GM03348 (cell line): ENCODE results near the gene RPS19BP1.
A peak's percentile ranks its signal among the peaks of the same experiment; 100 is the strongest.

ENCODE experiments used
- DNase-seq: peaks from one replicate; pipeline ENCODE4 v3.0.0; 2012; ENCODE audit warnings: low spot score

The RPS19BP1 gene, protein sequence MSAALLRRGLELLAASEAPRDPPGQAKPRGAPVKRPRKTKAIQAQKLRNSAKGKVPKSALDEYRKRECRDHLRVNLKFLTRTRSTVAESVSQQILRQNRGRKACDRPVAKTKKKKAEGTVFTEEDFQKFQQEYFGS

GRCh38 chr22:39532215-39533073 is at the start of gene RPS19BP1:
Gene RPS19BP1 (minus strand): TSS chr22:39532748. CDS start chr22:39532738, 10 bp downstream.
- peak; percentile 96 for DNase-seq

DNA sequence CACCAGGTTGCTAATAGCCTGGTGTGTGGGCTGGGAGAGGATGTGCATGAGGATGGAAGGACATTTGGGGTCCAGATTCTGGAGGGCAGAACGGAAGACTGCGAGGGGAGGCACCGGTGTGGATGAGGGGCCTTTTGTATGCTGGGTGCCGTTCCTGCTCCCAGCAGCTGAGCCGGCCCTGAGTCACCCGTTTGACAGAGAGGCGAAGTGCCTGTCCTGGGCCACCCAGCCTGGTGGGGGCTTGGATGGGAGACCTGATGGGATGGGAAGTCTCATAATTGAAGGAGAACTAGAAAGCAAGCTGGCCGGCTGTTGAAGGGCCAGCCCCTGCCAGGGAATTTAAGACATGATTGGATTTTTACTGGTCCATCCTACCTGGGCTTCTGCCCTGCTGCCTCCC is 48.8 kb upstream of the RPS19BP1 start:
- DNase-seq, result no peak

DNA sequence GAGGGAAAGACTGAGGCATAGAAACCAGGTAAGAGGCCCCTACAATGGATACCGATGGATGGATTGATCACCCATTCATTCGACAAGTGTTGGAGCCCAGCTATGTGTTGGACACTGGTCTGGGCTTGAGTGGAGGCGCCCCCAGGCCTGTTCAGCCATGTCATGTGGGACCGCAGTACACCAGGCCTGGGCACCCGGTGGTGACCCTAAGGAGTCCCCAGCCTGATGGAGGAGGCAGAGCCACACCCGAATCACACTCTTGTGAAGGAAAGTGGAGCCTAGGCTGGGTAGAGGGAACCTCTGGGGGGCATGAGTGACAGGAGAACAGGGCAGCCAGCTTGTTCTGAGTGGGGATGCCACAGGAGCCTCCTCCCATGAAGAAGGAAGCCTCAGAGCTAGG is 48.2 kb upstream of the RPS19BP1 start:
- DNase-seq, result no peak

DNA sequence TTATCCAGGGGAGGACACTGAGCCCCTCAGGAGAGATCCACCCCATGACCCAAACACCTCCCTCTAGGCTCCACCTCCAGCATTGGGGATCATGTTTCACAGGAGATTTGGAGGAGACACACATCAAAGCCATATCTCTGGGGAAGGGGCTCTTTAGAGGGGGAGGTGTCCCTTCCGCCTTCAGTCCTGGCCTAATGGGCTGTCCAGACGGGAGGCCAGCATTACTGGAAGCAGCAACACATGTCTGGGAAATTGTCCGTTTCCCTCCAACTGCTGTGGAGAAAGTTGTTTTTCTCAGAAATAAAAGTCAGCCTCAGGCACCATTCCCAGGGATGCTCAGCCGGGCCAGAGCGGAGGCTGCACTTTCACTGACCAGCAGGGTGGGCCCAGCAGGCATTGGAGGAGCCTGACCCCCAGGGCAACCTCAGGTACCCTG is 47.5 kb upstream of the RPS19BP1 start:
- no peak for DNase-seq

- DNase-seq, result no peak
These were observed 45.4 kb upstream of the RPS19BP1 start for GRCh38 chr22:39577900-39578299.

DNA sequence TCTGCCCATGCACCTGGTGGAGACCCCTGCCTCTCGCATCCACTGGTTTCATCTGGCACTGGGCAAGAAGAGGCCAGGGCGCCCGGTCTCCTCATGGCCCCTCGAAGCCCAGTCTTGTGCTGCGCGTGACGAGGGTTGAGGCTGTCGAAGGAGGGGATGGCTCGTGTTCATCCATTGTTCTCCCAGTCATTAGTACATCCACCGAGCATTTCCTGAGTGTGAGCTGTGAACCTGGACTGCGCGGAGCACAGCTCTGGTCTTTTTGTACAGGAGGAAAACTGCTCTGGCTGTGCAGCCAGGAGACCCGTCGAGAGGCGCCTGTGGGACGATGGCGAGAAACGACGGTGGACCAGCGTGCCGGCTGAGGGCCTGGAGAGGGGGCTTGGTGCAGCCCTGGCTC is 44.8 kb upstream of the RPS19BP1 start:
- DNase-seq, result no peak

- DNase-seq, result no peak
These were observed 43.5 kb upstream of the RPS19BP1 start for GRCh38 chr22:39576027-39576426.

DNA sequence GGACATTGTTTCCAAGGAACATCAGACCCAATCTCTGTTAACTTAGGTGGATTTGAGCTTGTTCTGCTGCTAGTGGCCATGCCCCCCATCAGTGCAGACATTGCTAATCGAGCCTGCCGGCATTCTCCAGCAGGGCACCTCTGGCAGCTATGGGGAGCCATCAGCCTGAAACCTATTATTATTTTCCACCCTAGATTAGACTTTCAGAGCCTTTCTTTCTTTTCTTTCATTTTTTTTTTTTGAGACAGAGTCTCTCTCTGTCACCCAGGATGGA is 42.9 kb upstream of the RPS19BP1 start:
- no peak for DNase-seq

DNA sequence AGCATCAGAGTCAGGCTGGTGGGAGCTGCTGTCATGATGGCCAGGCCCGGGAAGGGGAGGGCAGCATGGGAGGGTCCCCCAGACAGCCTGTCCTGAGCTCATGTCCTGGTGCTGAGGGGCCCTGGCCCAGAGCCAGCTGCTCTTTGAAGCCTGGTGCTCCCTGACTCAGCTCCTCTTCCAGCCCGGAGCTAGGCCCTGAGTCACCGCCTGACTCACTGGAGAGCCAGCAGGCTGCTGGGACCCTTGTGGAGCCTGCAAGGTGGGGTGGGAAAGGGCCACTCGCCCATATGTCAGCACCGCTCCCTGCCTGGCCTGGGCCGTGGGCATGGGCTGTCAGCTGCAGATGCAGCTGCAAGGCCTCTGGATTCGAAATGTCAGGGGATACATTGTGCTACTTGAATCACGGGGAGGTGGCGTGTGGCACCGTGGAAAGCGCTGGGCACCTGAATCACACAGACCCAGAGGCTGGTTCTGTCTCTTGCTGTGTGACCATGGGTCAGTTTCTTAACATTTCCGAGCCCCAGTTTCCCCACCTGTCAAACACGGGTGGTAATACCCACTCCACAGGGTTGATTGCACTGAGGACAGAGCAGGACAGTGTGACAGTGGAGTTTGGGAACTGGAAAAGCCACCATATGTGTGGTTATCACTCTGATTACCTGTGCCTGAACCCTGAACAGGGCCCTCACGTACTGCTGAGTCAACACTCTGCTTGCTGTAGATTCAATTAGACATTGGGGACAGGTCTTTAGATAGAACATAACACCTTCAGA is 42.4 kb upstream of the RPS19BP1 start:
- DNase-seq, result peak; percentile 84

- no peak for DNase-seq
These were observed 39.0 kb upstream of the RPS19BP1 start for GRCh38 chr22:39571538-39571937.

DNA sequence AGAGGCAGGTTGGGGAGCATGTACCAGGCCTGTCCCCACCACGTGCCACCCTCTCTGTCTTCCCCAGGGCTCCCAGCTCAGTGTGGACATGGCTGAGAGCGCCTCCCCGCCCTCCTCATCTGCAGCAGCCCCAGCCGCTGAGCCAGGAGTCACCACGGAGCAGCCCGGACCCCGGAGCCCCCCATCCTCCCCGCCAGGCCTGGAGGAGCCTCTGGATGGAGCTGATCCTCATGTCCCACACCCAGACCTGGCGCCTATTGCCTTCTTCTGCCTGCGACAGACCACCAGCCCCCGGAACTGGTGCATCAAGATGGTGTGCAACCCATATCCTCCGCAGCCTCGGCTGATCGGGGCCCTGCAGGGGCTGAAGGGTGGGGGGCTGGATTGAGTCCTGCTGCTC is 38.1 kb upstream of the RPS19BP1 start, which contains the start of gene CACNA1I:
CACNA1I (plus strand) TSS at position 89 of the 400 bp plus-strand sequence; CDS start at position 89, 0 bp downstream.
- no peak for DNase-seq

GRCh38 chr22:39570226-39570625 is 37.7 kb upstream of the RPS19BP1 start:
- no peak for DNase-seq

- DNase-seq, result no peak
These were observed 36.5 kb upstream of the RPS19BP1 start for GRCh38 chr22:39569066-39569465.

GRCh38 chr22:39568278-39568981 is 35.9 kb upstream of the RPS19BP1 start:
- no peak for DNase-seq

DNA sequence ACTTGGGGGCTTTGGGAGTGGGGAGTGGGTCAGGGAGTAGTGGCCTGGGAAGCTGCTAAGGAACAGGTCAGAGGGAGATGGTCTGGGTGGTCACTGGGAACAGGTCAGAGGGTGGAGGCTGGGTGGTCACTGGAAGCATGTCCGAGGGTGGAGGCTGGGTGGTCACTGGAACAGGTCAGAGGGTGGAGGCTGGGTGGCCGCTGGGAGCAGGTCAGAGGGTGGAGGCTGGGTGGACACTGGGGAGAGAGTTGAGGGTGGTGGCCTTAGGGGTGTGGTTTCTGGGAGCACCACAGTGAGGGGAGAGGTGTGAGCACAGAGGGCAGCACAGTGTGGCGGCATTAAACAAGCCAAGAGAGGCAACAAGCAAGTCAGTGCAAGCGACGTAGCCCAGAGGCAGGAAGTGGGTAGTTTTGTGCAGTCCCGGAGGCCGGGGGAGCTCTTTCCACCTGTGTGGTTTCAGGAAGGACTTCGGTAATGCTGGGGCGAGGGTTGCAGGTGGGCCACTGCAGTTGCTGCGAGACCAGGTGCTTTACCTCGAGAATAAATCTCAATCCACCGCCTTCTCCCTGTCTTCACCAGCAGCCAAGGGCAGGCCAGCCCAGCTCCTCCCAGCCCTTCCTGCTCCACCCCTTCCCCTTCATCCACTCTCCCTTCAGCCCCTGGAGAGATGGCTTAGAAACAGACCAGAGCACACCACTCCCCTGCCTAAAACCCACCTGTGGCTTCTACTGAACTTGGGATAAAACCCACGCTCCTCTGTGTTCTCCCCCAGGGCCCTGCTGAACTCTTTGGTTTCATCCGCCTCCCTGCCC is 34.8 kb upstream of the RPS19BP1 start:
- no peak for DNase-seq

GRCh38 chr22:39565414-39565944 is 32.9 kb upstream of the RPS19BP1 start:
- DNase-seq, result no peak

- DNase-seq, result no peak
These were observed 31.3 kb upstream of the RPS19BP1 start for GRCh38 chr22:39563571-39564428.

GRCh38 chr22:39562839-39563489 is 30.4 kb upstream of the RPS19BP1 start:
- no peak for DNase-seq

GRCh38 chr22:39560127-39560526 is 27.6 kb upstream of the RPS19BP1 start:
- DNase-seq, result no peak
